Measurements from ENCODE around the gene ZNF613. TPM values are rescaled to one million over a fixed set of nuclear protein-coding genes. Genes with fewer than 3 reads are reported as not detected.
"Not testable (repeated sequence)": the region's sequence is repeated elsewhere in the genome, so short reads cannot be mapped to it uniquely, and the experiment has no call there.

The ZNF613 gene
- total RNA-seq, 3 donors from 2014 or later = 5.9 to 13.5 (median 7.9) TPM

DNA sequence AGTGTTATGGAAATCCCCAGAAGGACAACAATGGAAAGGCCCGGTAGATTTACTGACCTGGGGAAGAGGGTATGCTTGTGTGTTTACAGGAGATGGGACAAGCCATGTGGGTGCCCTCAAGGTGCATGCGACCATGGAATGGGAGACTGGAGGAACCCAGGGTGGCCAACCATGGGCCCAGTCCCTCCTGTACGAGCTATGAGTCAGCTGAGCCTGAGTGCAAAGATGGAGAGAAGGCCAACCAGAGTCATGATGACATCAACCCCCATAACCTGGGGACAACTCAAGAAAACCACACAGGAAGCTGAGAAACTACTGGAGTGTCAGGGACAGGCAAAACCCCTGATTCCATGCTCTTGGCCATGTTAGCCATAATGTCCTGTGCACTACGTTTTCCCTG, 51.6 kb downstream of the ZNF613 start:
- H3K9me3 ChIP-seq = peaks cover 93 to 98% of the 10 kb centered on the region in 2 donors
- intact Hi-C loops (cut with DNase I; ENCODE audit: low total_unique reads) = no loop called here
- H3K4me3 ChIP-seq = no peak overlapping the region
- peaks cover 10% of the 10 kb centered on the region for H3K36me3 ChIP-seq
- no peak for TF ChIP-seq POLR2AphosphoS5 (IDR thresholded peaks at IDR 0.05)
- TF ChIP-seq POLR2A (IDR thresholded peaks at IDR 0.05) = no peak
- TF ChIP-seq, protein P1, sequence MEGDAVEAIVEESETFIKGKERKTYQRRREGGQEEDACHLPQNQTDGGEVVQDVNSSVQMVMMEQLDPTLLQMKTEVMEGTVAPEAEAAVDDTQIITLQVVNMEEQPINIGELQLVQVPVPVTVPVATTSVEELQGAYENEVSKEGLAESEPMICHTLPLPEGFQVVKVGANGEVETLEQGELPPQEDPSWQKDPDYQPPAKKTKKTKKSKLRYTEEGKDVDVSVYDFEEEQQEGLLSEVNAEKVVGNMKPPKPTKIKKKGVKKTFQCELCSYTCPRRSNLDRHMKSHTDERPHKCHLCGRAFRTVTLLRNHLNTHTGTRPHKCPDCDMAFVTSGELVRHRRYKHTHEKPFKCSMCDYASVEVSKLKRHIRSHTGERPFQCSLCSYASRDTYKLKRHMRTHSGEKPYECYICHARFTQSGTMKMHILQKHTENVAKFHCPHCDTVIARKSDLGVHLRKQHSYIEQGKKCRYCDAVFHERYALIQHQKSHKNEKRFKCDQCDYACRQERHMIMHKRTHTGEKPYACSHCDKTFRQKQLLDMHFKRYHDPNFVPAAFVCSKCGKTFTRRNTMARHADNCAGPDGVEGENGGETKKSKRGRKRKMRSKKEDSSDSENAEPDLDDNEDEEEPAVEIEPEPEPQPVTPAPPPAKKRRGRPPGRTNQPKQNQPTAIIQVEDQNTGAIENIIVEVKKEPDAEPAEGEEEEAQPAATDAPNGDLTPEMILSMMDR (IDR thresholded peaks at IDR 0.05) = no peak
- no peak overlapping the region for H3K27ac ChIP-seq
- no peak for DNase-seq (ENCODE audit: low spot score in 2 of 2)
- no peaks in the 10 kb centered on the region for H3K27me3 ChIP-seq
- no peaks in the 10 kb centered on the region for H3K4me1 ChIP-seq

GRCh38 chr19:51980116-51980736, 53.0 kb downstream of the ZNF613 start:
- no peak for TF ChIP-seq POLR2AphosphoS5 (IDR thresholded peaks at IDR 0.05)
- TF ChIP-seq, protein P1 (IDR thresholded peaks at IDR 0.05) = no peak
- Histone ChIP-seq H3K27me3 (no peaks in the 10 kb centered on the region), H3K36me3 (no peaks in the 10 kb centered on the region), H3K9me3 (peaks cover 88 to 99% of the 10 kb centered on the region in 2 donors), H3K4me3 (no peak overlapping the region), H3K4me1 (no peaks in the 10 kb centered on the region), H3K27ac (peak overlapping the region in 1 of 2 donors; percentile 17)
- no peak for DNase-seq (ENCODE audit: low spot score in 2 of 2)
- intact Hi-C loops (cut with DNase I; ENCODE audit: low total_unique reads) = no loop called here

GRCh38 chr19:51980926-51981325, 53.7 kb downstream of the ZNF613 start:
- H3K9me3 ChIP-seq = peaks cover 88 to 97% of the 10 kb centered on the region in 2 donors
- H3K4me3 ChIP-seq = peak overlapping the region in 1 of 3 donors; percentile 17
- H3K27me3 ChIP-seq; DNase-seq (ENCODE audit: low spot score in 2 of 2); intact Hi-C loops (cut with DNase I; ENCODE audit: low total_unique reads); H3K4me1 ChIP-seq; H3K36me3 ChIP-seq: not testable (repeated sequence)
- H3K27ac ChIP-seq = peak overlapping the region; percentile 17 to 52

- Histone ChIP-seq H3K36me3 (no peaks in the 10 kb centered on the region), H3K4me3 (no peak overlapping the region), H3K27me3 (no peaks in the 10 kb centered on the region), H3K4me1 (peaks cover 0 to 3% of the 10 kb centered on the region in 2 donors), H3K27ac (no peak overlapping the region), H3K9me3 (peaks cover 77 to 84% of the 10 kb centered on the region in 2 donors)
- TF ChIP-seq POLR2AphosphoS5 (IDR thresholded peaks at IDR 0.05) (no peak), POLR2A (IDR thresholded peaks at IDR 0.05) (no peak)
- TF ChIP-seq, protein P1 (IDR thresholded peaks at IDR 0.05) = no peak
- no peak for DNase-seq (ENCODE audit: low spot score in 2 of 2)
- intact Hi-C loops (cut with DNase I; ENCODE audit: low total_unique reads) = no loop called here
Observed at GRCh38 chr19:51983361-51983760, 56.1 kb downstream of the ZNF613 start.

DNA sequence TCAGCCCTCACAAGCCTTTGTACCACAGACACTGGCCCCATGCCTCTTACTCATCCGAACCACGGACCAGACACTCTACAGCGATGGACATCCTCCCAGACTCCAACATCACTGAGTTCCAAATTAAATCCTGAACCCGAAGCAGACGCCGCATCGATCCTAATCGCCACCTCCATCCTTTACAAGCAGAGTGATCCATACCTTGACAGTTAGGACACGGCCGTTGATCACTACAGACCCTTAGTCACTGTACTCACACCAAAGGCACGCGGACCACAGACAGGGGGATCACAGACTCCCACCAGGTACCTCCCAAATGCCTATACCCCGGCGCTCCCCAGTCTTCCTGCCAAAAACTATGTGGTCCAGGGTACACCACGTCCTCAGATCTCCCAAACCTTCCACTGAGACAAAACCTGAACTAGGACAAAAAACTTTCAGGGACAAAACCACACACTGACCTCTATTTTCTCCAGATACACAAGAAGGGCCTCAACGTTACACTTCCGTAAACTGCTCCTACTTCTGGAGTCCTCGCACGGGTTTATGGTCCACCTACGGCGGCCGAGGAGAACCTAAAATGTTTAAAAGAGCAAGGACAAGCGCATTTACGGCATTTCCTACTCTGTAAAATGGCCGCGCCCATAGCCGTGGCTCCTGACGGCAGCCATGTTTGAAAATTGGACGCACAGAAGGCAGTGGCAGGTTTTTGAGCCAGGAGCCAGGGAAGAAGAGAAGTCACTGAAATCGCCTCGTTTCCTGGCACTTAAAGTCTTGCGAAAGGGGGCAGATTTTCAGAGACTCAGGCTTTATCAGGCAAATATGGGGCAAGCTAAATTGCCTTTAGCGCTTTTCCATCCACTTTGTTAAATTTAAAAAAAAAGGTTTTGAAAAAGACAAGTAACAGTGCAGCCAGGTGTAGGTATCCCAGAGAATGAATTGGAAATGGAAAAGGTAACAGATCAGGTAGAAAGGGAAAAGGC, 59.3 kb downstream of the ZNF613 start, which contains the start of gene ZNF350:
TSS of gene ZNF350 (minus strand) at position 532 of the 983 bp plus-strand sequence. CDS start 12,480 bp downstream, outside the sequence.
- peaks cover 0 to 3% of the 10 kb centered on the region in 2 donors for H3K4me1 ChIP-seq
- H3K9me3 ChIP-seq = peaks cover 63 to 82% of the 10 kb centered on the region in 2 donors
- TF ChIP-seq POLR2AphosphoS5 (IDR thresholded peaks at IDR 0.05) = peak; percentile 57 to 93 (median 83)
- TF ChIP-seq, protein P1 (IDR thresholded peaks at IDR 0.05) = no peak
- TF ChIP-seq POLR2A (IDR thresholded peaks at IDR 0.05) = no peak
- peak within 1 kb of the TSS; percentile 90 to 96 (median 92) for H3K4me3 ChIP-seq
- H3K27ac ChIP-seq = peak within 1 kb of the TSS; percentile 88 to 89
- no peaks in the 10 kb centered on the region for H3K36me3 ChIP-seq
- intact Hi-C loops (cut with DNase I; ENCODE audit: low total_unique reads) = no loop called here
- H3K27me3 ChIP-seq = no peaks in the 10 kb centered on the region
- DNase-seq (ENCODE audit: low spot score in 2 of 2) = peak; percentile 85 to 92
